Stimulated activated CD8-positive, alpha-beta memory T cell treated with anti-CD3 and anti-CD28 coated beads, Interleukin-7, amount 100 ng/mL, for 48 hours (primary cell): ENCODE data around the gene KRTAP1-1.
"Not testable (repeated sequence)": the region's sequence is repeated elsewhere in the genome, so short reads cannot be mapped to it uniquely, and the experiment has no call there.

Experiments used
- DNase-seq, 2 donors: peaks; one replicate each; pipeline ENCODE4 v3.0.0-alpha.2; 2020; ENCODE audit warnings: low read depth in 1 of 2; ENCODE audit errors: extremely low read depth in 1 of 2

KRTAP1-1 gene

GRCh38 chr17:41013181-41013580 lies 28.1 kb downstream of the KRTAP1-1 start:
- no peak for DNase-seq

- no peak for DNase-seq
Observed at GRCh38 chr17:41012326-41013120, 28.7 kb downstream of the KRTAP1-1 start.

GRCh38 chr17:41010441-41010840 lies 30.8 kb downstream of the KRTAP1-1 start:
- no peak for DNase-seq

GRCh38 chr17:41009936-41010335 lies 31.3 kb downstream of the KRTAP1-1 start:
- DNase-seq: no peak

- no peak for DNase-seq
Observed at GRCh38 chr17:41009301-41009760, 31.9 kb downstream of the KRTAP1-1 start.

GRCh38 chr17:41008811-41009210 lies 32.4 kb downstream of the KRTAP1-1 start, which contains the start of gene KRTAP3-1:
KRTAP3-1 (minus strand) TSS chr17:41009128; CDS start chr17:41009074, 54 bp downstream.
- DNase-seq: no peak

GRCh38 chr17:41004397-41004796 lies 36.9 kb downstream of the KRTAP1-1 start:
- DNase-seq: no peak

GRCh38 chr17:41003926-41004325 lies 37.3 kb downstream of the KRTAP1-1 start:
- DNase-seq: no peak

- no peak for DNase-seq
Observed at GRCh38 chr17:41002814-41003213, 38.4 kb downstream of the KRTAP1-1 start.

- no peak for DNase-seq
Observed at GRCh38 chr17:41001795-41002194, 39.5 kb downstream of the KRTAP1-1 start.

- DNase-seq: not testable (repeated sequence)
Observed at GRCh38 chr17:40999563-40999962, 41.7 kb downstream of the KRTAP1-1 start, which contains the start of gene KRTAP3-2. KRTAP3-2 (minus strand) TSS chr17:40999906; CDS start chr17:40999853, 53 bp downstream.

- no peak for DNase-seq
Observed at GRCh38 chr17:40997361-40997760, 43.9 kb downstream of the KRTAP1-1 start.

GRCh38 chr17:40996829-40997228 lies 44.4 kb downstream of the KRTAP1-1 start:
- DNase-seq: no peak

- DNase-seq: no peak
Observed at GRCh38 chr17:40995116-40995515, 46.1 kb downstream of the KRTAP1-1 start.

GRCh38 chr17:40993839-40994238 lies 47.4 kb downstream of the KRTAP1-1 start, which contains the start of gene KRTAP3-3:
KRTAP3-3 (minus strand) TSS chr17:40994164; CDS start chr17:40994097, 67 bp downstream.
- no peak for DNase-seq

GRCh38 chr17:40993084-40993483 lies 48.2 kb downstream of the KRTAP1-1 start:
- no peak for DNase-seq

- DNase-seq: no peak
Observed at GRCh38 chr17:40992666-40993065, 48.6 kb downstream of the KRTAP1-1 start.
